ENCODE results near the gene BCL10.
A peak's percentile ranks its signal among the peaks of the same experiment; 100 is the strongest.
"Not testable (repeated sequence)": the region's sequence is repeated elsewhere in the genome, so short reads cannot be mapped to it uniquely, and the experiment has no call there.

The BCL10 gene

DNA sequence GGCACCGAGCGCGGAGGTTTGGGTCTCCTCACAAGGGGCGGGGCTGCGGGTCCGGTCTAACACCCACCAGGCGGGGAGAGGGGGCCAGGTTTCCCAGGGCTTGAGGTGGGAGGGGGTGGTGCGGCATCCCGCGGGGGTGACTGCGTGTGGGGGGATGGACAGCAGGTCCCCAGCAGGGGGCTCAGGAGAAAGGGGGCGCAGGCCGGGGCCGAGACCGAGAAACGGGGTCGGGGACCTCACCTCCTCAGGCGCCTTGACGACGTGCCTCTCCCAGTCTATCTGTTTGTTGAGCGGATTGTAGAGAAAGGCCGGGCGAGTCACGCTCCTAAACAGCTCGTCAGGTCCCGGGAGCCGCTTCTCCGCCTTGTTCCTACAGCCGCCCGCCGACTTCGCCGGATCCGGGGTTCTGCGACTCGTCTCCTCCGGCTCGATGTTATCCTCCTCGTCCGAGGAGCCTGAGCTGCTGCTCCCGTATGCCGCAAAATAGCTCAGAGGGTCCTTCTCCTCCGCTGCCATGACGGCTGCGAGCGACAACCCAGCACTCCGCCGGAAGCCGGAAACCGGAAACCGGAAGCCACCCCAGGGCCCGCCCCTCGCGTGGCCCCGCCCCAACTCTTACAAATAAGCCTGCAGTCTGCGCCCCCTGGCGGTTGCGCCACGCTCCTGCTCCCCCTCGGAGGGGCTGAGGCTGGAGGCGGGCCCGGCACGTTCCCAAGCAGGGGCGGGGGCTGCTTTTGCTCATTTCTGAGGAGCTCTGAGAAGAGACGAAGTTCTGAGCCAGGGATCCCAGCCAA, 17.1 kb downstream of the BCL10 start, which contains the start of gene C1orf52:
Gene C1orf52 (minus strand): TSS at position 545 of the 794 bp plus-strand sequence. CDS start 29 bp downstream, at position 516.
- peak within 1 kb of the TSS; percentile 97 for H3K27ac Mint-ChIP-seq
- H3K4me3 Mint-ChIP-seq: peak within 1 kb of the TSS; percentile 92
- ATAC-seq (peak; percentile 96), DNase-seq (ENCODE audit: low spot score in 2 of 2) (peak; percentile 97)
- H3K9me3 Mint-ChIP-seq: no peaks in the 10 kb centered on the region
- peaks cover 65% of the 10 kb centered on the region for H3K36me3 Mint-ChIP-seq
- H3K4me1 Mint-ChIP-seq: peaks cover 31% of the 10 kb centered on the region

- Mint-ChIP-seq H3K4me1 (peaks cover 34% of the 10 kb centered on the region), H3K36me3 (peaks cover 65% of the 10 kb centered on the region), H3K27ac (peak overlapping the region; percentile 97), H3K9me3 (no peaks in the 10 kb centered on the region), H3K4me3 (peak overlapping the region; percentile 92)
- DNase-seq (ENCODE audit: low spot score in 2 of 2) (no peak), ATAC-seq (no peak)
Measured at GRCh38 chr1:85258536-85259117, 17.8 kb downstream of the BCL10 start.

DNA sequence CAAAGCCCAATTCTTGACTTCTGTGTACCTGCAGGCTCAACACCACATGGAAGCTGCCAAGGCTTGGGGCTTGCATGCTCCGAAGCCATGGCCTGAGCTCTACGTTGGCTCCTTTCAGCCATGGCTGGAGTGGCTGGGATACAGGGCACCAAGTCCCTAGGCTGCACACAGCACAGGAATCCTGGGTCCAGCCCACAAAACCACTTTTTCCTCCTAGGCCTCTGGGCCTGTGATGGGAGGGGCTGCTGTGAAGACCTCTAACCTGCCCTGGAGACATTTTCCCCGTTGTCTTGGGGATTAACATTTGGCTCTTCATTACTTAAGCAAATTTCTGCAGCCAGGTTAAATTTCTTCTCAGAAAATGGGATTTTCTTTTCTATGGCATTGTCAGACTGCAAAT, 27.4 kb downstream of the BCL10 start:
- H3K9me3 Mint-ChIP-seq: not testable (repeated sequence)

DNA sequence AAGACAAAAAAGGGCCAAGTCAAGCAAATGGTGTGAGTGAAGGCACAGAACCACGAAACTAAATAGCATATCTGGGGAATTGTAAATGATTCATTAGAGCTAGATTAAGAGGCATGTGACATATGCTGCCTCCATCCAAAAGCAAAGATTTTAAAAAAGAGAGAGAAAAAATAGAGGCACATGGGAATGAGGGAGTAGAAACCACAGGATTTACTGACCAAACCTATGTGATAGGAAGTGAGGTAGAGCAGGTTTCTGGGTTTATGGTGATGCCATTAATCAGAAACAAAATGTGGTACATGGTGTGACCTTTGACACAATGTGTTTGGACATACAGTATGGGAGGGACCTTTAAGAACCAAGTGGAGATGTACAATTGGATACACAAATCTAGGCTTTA, 30.5 kb downstream of the BCL10 start:
- DNase-seq (ENCODE audit: low spot score in 2 of 2) (no peak), ATAC-seq (no peak)
- H3K9me3 Mint-ChIP-seq: no peaks in the 10 kb centered on the region
- H3K27ac Mint-ChIP-seq: no peak overlapping the region
- no peak overlapping the region for H3K4me3 Mint-ChIP-seq
- no peaks in the 10 kb centered on the region for H3K4me1 Mint-ChIP-seq
- peaks cover 7% of the 10 kb centered on the region for H3K36me3 Mint-ChIP-seq

More for the DNA sequence above, 27.4 kb downstream of the BCL10 start:
- not testable (repeated sequence) for DNase-seq (ENCODE audit: low spot score in 2 of 2); H3K27ac Mint-ChIP-seq; H3K4me3 Mint-ChIP-seq; ATAC-seq; H3K4me1 Mint-ChIP-seq
- peaks cover 34% of the 10 kb centered on the region for H3K36me3 Mint-ChIP-seq

- H3K4me3 Mint-ChIP-seq: no peak overlapping the region
- H3K27ac Mint-ChIP-seq: no peak overlapping the region
- H3K4me1 Mint-ChIP-seq: no peaks in the 10 kb centered on the region
- ATAC-seq (no peak), DNase-seq (ENCODE audit: low spot score in 2 of 2) (no peak)
- peaks cover 3% of the 10 kb centered on the region for H3K36me3 Mint-ChIP-seq
- H3K9me3 Mint-ChIP-seq: no peaks in the 10 kb centered on the region
Measured at GRCh38 chr1:85245456-85245855, 31.0 kb downstream of the BCL10 start.

DNA sequence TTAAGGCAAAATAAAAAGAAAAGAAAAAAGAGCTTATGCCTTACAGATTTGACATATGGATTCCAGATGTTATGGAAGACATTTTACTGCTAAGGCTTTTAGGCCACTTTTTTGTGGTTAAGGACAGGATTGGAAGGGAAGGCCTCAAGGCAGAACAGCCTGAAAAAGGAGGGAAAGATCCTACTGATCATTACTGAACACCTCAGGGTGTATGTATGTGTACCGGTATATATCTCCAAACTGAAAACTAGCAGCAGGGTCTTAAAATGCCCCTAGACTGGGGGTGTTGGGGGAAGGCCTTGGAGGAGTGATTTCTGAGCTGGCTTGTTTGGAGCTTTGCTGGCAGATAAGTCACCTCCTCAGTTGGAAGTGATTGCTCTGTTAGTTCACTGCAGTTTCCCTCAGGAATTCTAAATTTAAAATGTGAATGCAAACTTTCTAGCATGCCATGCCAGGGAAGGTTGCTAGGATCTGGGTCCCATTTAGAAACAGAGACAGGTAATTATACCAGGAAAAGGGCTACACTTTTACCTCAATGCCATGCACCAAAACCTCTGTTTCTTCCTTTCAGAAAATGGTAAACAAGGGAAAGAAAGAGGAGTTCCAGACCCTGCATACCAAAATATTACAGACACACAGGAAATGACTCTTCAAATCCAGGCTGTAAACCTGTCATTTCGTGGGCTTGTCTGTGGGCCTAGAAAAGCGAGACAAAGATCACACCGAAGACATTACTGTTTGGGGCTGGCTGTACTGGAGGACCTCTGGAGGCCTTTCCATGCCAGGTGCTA, 32.0 kb downstream of the BCL10 start:
- no peaks in the 10 kb centered on the region for H3K4me1 Mint-ChIP-seq
- H3K4me3 Mint-ChIP-seq: no peak overlapping the region
- ATAC-seq (no peak), DNase-seq (ENCODE audit: low spot score in 2 of 2) (no peak)
- no peak overlapping the region for H3K27ac Mint-ChIP-seq
- no peaks in the 10 kb centered on the region for H3K36me3 Mint-ChIP-seq
- no peaks in the 10 kb centered on the region for H3K9me3 Mint-ChIP-seq

GRCh38 chr1:85243372-85243771, 33.1 kb downstream of the BCL10 start:
- Mint-ChIP-seq H3K4me1 (no peaks in the 10 kb centered on the region), H3K9me3 (no peaks in the 10 kb centered on the region), H3K4me3 (no peak overlapping the region), H3K27ac (no peak overlapping the region), H3K36me3 (no peaks in the 10 kb centered on the region)
- ATAC-seq (no peak), DNase-seq (ENCODE audit: low spot score in 2 of 2) (no peak)

GRCh38 chr1:85240643-85241042, 35.8 kb downstream of the BCL10 start:
- ATAC-seq (no peak), DNase-seq (ENCODE audit: low spot score in 2 of 2) (no peak)
- no peaks in the 10 kb centered on the region for H3K4me1 Mint-ChIP-seq
- no peak overlapping the region for H3K4me3 Mint-ChIP-seq
- H3K27ac Mint-ChIP-seq: no peak overlapping the region
- no peaks in the 10 kb centered on the region for H3K36me3 Mint-ChIP-seq
- no peaks in the 10 kb centered on the region for H3K9me3 Mint-ChIP-seq

GRCh38 chr1:85240174-85240601, 36.2 kb downstream of the BCL10 start:
- ATAC-seq (no peak), DNase-seq (ENCODE audit: low spot score in 2 of 2) (no peak)
- H3K4me3 Mint-ChIP-seq: no peak overlapping the region
- no peaks in the 10 kb centered on the region for H3K4me1 Mint-ChIP-seq
- H3K36me3 Mint-ChIP-seq: no peaks in the 10 kb centered on the region
- no peak overlapping the region for H3K27ac Mint-ChIP-seq
- no peaks in the 10 kb centered on the region for H3K9me3 Mint-ChIP-seq

DNA sequence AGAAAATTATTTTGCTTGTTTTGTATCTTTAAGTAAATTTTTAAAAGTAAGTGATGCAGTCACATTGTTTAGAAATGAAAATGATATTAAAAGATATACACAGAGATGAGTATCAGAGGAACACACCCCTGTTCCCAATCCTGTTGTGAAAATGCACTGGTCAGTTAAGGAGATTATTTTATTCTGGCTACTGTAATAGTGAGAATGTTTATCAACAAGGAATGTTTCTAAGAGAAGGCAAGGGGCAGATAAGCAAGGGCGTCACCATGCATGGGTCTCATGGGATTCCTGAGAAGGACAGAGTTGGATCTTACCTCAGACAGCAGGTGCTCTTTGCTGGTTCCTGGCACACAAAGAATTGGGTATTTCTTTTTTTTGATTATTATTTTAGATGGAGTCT, 38.8 kb downstream of the BCL10 start:
- no peak for ATAC-seq
- Mint-ChIP-seq H3K27ac (no peak overlapping the region), H3K4me1 (no peaks in the 10 kb centered on the region), H3K4me3 (no peak overlapping the region), H3K36me3 (no peaks in the 10 kb centered on the region), H3K9me3 (no peaks in the 10 kb centered on the region)
- no peak for DNase-seq (ENCODE audit: low spot score in 2 of 2)

- H3K4me3 Mint-ChIP-seq: no peak overlapping the region
- no peaks in the 10 kb centered on the region for H3K36me3 Mint-ChIP-seq
- DNase-seq (ENCODE audit: low spot score in 2 of 2): no peak
- peaks cover 5% of the 10 kb centered on the region for H3K4me1 Mint-ChIP-seq
- ATAC-seq: no peak
- H3K27ac Mint-ChIP-seq: no peak overlapping the region
- H3K9me3 Mint-ChIP-seq: no peaks in the 10 kb centered on the region
Measured at GRCh38 chr1:85230305-85230977, 46.0 kb downstream of the BCL10 start.

GRCh38 chr1:85229574-85230097, 46.8 kb downstream of the BCL10 start:
- Mint-ChIP-seq H3K36me3 (no peaks in the 10 kb centered on the region), H3K27ac (no peak overlapping the region), H3K4me3 (no peak overlapping the region), H3K9me3 (no peaks in the 10 kb centered on the region), H3K4me1 (peaks cover 5% of the 10 kb centered on the region)
- DNase-seq (ENCODE audit: low spot score in 2 of 2) (no peak), ATAC-seq (no peak)

DNA sequence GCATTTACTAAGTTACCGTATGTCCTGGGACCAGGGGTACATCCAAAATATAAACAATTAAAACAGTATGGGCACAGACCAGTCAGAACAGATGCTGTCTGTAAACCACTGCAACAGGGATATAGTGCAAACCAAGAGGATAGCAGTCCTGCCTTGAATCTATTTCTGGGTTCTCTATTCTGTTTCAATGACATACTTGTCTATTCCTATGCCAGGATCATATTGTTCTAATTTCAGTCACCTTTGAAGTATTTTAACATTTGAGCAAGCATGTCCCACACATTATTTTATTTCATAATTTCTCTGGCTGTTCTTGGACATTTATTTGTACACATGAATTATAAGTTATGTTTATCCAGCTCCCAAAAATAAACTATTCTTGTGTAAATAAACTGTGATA, 47.5 kb downstream of the BCL10 start:
- H3K9me3 Mint-ChIP-seq: no peaks in the 10 kb centered on the region

GRCh38 chr1:85225624-85226380, 50.6 kb downstream of the BCL10 start:
- H3K4me1 Mint-ChIP-seq: peaks cover 5% of the 10 kb centered on the region
- H3K36me3 Mint-ChIP-seq: no peaks in the 10 kb centered on the region
- no peaks in the 10 kb centered on the region for H3K9me3 Mint-ChIP-seq
- H3K27ac Mint-ChIP-seq: no peak overlapping the region
- no peak for ATAC-seq
- DNase-seq (ENCODE audit: low spot score in 2 of 2): no peak
- H3K4me3 Mint-ChIP-seq: no peak overlapping the region

More for the DNA sequence above, 47.5 kb downstream of the BCL10 start:
- Mint-ChIP-seq H3K27ac (no peak overlapping the region), H3K4me3 (no peak overlapping the region), H3K4me1 (peaks cover 5% of the 10 kb centered on the region), H3K36me3 (no peaks in the 10 kb centered on the region)
- ATAC-seq (no peak), DNase-seq (ENCODE audit: low spot score in 2 of 2) (no peak)
